Measurements from ENCODE around the gene BAD.

The BAD gene

GRCh38 chr11:64244107-64244506, 40.4 kb downstream of the BAD start:
- no peak for DNase-seq (ENCODE audit: low read depth)

GRCh38 chr11:64243236-64243854, 41.1 kb downstream of the BAD start:
- DNase-seq (ENCODE audit: low read depth) = no peak

GRCh38 chr11:64241491-64242374, 42.7 kb downstream of the BAD start:
- DNase-seq (ENCODE audit: low read depth) = no peak

- DNase-seq (ENCODE audit: low read depth) = peak; percentile 99
Measured at GRCh38 chr11:64241241-64241490, 43.3 kb downstream of the BAD start.

- DNase-seq (ENCODE audit: low read depth) = peak; percentile 93
Measured at GRCh38 chr11:64240435-64241240, 43.8 kb downstream of the BAD start, which contains the start of gene FKBP2. Gene FKBP2 (plus strand): TSS chr11:64241095. CDS start chr11:64242388, 1,293 bp downstream.

- no peak for DNase-seq (ENCODE audit: low read depth)
Measured at GRCh38 chr11:64239662-64240434, 44.6 kb downstream of the BAD start.

- no peak for DNase-seq (ENCODE audit: low read depth)
Measured at GRCh38 chr11:64238999-64239398, 45.5 kb downstream of the BAD start.

- DNase-seq (ENCODE audit: low read depth) = no peak
Measured at GRCh38 chr11:64238076-64238475, 46.4 kb downstream of the BAD start.

- no peak for DNase-seq (ENCODE audit: low read depth)
Measured at GRCh38 chr11:64237484-64237951, 46.9 kb downstream of the BAD start.

- no peak for DNase-seq (ENCODE audit: low read depth)
Measured at GRCh38 chr11:64235437-64236161, 48.9 kb downstream of the BAD start.

GRCh38 chr11:64234647-64235379, 49.7 kb downstream of the BAD start:
- DNase-seq (ENCODE audit: low read depth) = no peak

- no peak for DNase-seq (ENCODE audit: low read depth)
Measured at GRCh38 chr11:64233913-64234586, 50.4 kb downstream of the BAD start, which contains the start of gene VEGFB. Gene VEGFB (plus strand): TSS chr11:64234584. CDS start chr11:64234834, 250 bp downstream.

- no peak for DNase-seq (ENCODE audit: low read depth)
Measured at GRCh38 chr11:64232967-64233315, 51.5 kb downstream of the BAD start.

GRCh38 chr11:64232182-64232966, 52.1 kb downstream of the BAD start:
- no peak for DNase-seq (ENCODE audit: low read depth)

- DNase-seq (ENCODE audit: low read depth) = no peak
Measured at GRCh38 chr11:64231546-64231945, 52.9 kb downstream of the BAD start.

- DNase-seq (ENCODE audit: low read depth) = no peak
Measured at GRCh38 chr11:64230985-64231365, 53.5 kb downstream of the BAD start.

- peak; percentile 81 for DNase-seq (ENCODE audit: low read depth)
Measured at GRCh38 chr11:64230171-64230984, 54.1 kb downstream of the BAD start, which contains the start of gene DNAJC4. Gene DNAJC4 (plus strand): TSS chr11:64230548. CDS start chr11:64230855, 307 bp downstream.

GRCh38 chr11:64229744-64230170, 54.7 kb downstream of the BAD start:
- DNase-seq (ENCODE audit: low read depth) = no peak
